Middle frontal gyrus (tissue), 1 donor: Measurements from ENCODE around the gene RRAGA.
"Not testable (repeated sequence)": the region's sequence is repeated elsewhere in the genome, so short reads cannot be mapped to it uniquely, and the experiment has no call there.

Experiments used
- DNase-seq: peaks from one replicate; pipeline ENCODE4 v3.0.0-alpha.2; 2015; ENCODE audit warnings: low spot score; ENCODE audit errors: extremely low spot score

RRAGA gene

DNA sequence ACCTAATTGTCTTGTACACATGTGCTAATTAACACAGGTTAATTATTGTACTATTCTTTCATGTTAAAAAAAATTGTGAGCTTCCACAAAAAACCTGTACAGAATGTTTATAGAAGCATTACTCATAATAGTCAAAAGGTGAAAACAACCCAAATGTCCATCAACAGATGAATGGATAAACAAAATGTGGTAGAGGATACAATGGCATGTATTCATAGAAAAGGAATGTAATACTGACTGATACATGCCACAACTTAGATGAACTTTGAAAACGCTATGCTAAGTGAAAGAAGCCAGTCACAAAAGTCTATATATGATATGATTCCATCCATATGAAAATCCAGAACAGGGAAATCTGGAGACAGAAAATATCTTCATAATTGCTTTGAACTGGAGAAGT lies 25.6 kb downstream of the RRAGA start:
- no peak for DNase-seq

- DNase-seq: no peak
Measured at GRCh38 chr9:19085295-19085694, 36.1 kb downstream of the RRAGA start.

- DNase-seq: no peak
Measured at GRCh38 chr9:19087106-19088000, 38.1 kb downstream of the RRAGA start.

- not testable (repeated sequence) for DNase-seq
Measured at GRCh38 chr9:19097431-19097830, 48.2 kb downstream of the RRAGA start.
